NOMO-1 treated with DMSO at 0.1 percent for 48 hours (cell line): Measurements from ENCODE around the gene ERBB2.

Experiments used
- DNase-seq: peaks from one replicate; lab custom pipeline; 2025; ENCODE audit not compliant: unreplicated experiment; lab: John Stamatoyannopoulos, UW

Gene ERBB2

GRCh38 chr17:39699818-39700147, at the start of gene ERBB2:
TSS of gene ERBB2 (plus strand) at chr17:39700064. CDS start at chr17:39700239, 175 bp downstream.
- no peak for DNase-seq

- no peak for DNase-seq
These were observed 49.7 kb upstream of the ERBB2 start for GRCh38 chr17:39650121-39650579.

- DNase-seq: no peak
These were observed 47.8 kb upstream of the ERBB2 start for GRCh38 chr17:39651923-39652586.

GRCh38 chr17:39652587-39653315, 47.1 kb upstream of the ERBB2 start:
- no peak for DNase-seq

- DNase-seq: no peak
These were observed 46.6 kb upstream of the ERBB2 start for GRCh38 chr17:39653316-39653661.

GRCh38 chr17:39653662-39654331, 46.1 kb upstream of the ERBB2 start:
- DNase-seq: peak; percentile 40

GRCh38 chr17:39655105-39655504, 44.8 kb upstream of the ERBB2 start:
- DNase-seq: no peak

DNA sequence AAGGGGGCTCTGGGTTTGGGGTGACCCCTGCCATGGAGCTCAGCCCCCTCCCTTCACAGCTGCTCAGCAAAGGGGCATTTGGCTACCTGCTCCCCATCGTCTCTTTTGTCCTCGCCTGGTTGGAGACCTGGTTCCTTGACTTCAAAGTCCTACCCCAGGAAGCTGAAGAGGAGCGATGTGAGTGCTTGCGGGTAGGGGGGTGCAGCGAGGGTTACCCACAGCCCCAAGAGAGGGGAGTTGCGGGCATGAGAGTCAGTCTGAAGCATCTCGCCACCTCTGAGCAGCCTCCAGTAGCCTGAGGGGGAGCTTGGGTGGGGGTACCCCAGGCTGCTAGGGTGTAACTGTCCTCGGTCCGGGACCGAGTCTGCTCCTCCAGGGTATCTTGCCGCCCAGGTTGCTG, 41.5 kb upstream of the ERBB2 start:
- no peak for DNase-seq

- no peak for DNase-seq
These were observed 41.1 kb upstream of the ERBB2 start for GRCh38 chr17:39658760-39659159.

DNA sequence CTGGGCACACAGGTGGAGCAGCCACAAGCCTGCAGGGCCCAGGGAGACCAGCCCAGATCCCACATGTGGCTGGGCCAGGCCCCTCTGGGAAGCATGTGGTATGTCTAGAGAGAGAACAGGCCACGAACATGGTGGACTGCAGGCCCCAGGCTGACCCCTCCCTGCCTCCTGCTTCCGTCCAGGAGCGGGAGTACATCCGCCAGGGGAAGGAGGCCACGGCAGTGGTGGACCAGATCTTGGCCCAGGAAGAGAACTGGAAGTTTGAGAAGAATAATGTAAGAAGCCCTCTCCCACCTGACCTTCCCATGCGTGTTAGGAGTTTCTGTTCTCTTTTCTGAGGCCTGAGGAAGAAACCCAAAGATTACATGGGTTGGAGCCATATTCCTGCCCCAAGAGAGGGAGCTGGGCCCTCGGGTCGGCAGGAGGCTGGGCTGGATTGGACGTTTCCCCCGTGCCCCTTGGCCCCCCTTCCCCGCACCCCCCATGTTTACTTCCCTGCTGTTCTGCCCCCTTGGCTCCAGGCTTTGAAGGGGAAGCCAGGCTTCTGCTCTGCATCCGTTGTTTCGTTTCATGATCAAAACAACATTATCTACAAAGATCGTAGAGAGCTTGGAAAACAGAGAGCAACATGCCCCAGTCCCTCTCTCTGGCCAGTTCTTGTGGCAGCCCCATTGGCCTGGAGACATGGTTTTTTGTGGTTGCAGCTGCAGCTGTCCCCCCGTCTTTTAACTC, 40.4 kb upstream of the ERBB2 start:
- peak; percentile 27 for DNase-seq

DNA sequence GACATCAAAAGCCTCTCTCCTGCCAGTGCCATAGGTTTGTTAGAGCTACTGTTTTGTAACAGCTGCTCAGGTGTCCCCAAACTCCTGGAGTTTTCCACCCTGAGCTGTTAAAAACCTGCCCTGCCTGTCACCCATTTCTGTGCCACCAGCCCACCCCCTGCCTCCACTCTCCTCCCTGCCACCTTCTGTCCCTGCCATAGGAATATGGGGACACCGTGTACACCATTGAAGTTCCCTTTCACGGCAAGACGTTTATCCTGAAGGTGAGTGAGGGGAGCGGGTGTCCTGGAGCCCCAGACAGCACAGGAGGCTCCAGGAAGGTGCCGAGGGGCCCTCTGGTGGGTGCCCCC, 39.9 kb upstream of the ERBB2 start:
- no peak for DNase-seq

DNA sequence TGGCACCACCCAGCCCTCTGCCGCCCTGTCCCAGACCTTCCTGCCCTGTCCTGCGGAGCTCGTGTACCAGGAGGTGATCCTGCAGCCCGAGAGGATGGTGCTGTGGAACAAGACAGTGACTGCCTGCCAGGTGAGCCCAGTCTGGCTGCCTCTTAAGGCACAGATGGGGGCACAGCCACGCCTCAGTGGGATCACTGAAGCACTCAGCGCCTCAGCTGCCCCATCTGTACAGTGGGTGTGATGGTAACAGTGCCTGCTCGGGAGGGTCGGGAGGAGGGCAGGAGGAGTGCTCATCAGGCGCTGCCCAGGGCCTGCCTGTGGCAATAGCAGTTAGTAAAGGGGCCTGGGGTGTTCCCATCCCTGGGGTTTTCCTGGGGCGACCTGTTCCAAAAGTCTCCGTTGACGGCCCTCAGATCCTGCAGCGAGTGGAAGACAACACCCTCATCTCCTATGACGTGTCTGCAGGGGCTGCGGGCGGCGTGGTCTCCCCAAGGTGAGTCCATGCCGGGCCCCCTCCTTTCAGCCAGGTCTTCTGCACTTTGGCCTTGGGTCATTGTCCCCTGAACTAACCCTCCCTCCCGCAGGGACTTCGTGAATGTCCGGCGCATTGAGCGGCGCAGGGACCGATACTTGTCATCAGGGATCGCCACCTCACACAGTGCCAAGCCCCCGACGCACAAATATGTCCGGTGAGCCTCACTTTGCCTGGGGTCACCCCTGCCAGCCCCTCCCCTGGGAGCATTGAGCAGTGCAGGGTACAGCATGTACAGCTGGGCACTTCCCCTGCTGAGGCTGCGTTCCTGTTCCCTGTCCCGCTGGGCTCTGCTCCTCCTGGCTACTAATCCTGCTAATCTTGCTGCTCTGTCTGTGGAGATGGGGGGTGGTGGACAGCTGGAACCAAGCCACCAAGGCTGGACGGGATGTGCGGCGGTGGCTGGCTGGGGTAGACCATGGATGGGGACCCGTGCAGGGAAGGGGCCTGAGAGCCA, 39.2 kb upstream of the ERBB2 start:
- no peak for DNase-seq

GRCh38 chr17:39661744-39662541, 37.9 kb upstream of the ERBB2 start:
- DNase-seq: no peak

GRCh38 chr17:39662551-39663339, 37.1 kb upstream of the ERBB2 start:
- no peak for DNase-seq

DNA sequence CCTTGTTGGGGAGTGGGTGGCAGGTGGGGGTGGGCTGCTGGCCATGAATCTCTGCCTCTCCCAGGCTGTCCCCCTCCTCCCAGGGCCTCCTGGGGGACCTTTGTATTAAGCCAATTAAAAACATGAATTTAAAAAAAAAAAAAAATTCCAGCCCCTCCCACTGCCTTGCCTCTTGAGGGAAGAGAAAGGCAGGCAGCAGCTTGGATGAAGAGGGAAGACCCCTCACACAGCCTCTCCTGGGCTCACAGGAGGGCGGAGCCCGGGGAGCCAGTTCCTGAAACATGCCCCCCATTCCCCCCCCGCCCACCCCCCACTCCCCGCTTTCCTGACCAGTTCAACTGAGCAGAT, 36.5 kb upstream of the ERBB2 start:
- DNase-seq: no peak

DNA sequence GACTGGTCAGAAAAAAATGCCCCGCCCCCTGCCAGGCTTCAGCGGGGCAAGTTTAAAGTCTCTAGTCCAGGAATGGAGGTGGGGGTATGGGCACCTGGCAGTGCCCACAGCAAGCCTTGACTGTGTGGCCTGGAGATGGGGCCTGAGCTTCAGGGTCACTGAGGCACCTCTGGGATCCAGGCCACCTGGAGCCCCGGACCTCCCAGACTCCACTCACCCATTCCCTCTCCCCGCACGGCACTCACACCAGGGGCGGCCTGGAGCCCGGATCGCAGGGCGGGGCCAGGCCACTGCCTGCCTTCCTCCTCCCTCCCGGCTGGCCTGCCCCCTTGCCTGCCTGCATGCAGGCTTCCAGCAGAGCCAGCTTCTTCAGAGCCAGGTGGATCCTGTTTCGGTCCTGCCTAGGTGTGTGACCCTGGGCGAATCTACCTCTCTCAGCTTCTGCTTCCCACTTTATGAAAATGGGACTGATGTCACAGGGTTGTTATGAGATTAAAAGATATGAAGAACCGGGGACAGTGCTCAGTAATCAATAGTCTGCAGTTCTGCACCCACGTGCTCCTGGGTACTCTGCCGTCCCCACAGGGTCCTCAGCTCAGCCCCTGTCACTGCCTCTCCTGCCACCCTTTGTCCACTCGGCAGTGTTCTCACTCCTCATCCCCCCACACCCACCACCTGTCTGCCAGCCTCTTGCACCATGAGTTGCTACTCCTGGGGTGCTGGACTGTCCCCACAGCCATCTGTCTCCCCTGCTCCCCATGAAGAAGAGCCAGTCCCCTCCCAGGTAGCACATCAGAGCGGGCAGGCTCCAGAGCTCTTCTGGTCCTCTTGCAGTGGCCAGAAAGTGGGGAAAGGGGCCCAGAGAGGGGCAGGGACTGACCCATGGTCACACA, 35.9 kb upstream of the ERBB2 start:
- DNase-seq: no peak

DNA sequence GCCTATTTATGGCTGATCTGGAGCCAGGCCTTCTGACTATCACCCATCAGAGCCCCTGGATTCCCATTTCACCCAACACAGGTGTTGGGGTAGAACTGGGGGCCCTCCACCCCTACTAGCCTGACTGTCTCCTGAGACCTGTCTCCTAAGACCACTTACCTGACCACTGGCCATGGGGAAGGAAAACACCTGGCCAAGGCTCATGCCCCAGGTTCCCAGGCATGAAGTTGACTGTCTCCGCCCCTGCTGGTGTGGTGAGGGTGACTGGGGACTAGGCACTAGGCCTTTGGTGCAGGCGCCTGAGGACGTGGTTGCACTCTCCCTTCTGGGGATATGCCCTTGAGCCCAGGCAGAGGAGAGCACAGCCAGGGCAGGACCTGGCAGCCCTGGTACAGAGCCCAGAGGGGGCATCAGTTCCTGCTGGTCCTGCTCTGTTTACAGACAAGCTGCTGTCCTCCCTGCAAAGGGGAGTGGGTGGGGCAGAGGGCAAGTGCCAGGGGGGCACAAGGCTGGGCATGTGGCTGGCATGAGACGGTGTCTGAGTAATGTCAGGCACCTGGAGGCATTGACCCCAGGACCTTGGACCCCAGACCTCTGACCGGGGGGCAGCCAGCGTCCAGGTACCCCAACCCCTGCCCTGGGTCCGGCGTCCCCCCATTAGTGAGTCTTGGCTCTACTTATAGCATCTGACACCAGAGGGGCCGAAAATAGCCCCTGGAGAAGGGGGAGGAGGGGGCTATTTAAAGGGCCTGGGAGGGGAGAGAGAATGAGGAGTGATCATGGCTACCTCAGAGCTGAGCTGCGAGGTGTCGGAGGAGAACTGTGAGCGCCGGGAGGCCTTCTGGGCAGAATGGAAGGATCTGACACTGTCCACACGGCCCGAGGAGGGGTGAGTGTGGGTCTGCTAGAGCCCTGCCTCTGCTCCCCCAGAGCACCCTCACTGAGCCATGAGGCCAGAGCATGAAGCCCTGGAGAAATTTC, 35.0 kb upstream of the ERBB2 start, which contains the start of gene TCAP:
TSS of gene TCAP (plus strand) at position 769 of the 981 bp plus-strand sequence. CDS start at position 780, 11 bp downstream.
- DNase-seq: no peak
